GM12801 (cell line): ENCODE data around the gene C6orf62.

ENCODE experiments used
- TF ChIP-seq, protein P1 (sequence below): IDR thresholded peaks from one replicate; pipeline ENCODE4 v1.5.1; 2011; ENCODE audit warnings: control low read depth; ENCODE audit not compliant: insufficient read length; ENCODE audit errors: extremely low read depth

The C6orf62 gene

GRCh38 chr6:24708612-24709011, 10.3 kb downstream of the C6orf62 start:
- TF ChIP-seq, protein P1, sequence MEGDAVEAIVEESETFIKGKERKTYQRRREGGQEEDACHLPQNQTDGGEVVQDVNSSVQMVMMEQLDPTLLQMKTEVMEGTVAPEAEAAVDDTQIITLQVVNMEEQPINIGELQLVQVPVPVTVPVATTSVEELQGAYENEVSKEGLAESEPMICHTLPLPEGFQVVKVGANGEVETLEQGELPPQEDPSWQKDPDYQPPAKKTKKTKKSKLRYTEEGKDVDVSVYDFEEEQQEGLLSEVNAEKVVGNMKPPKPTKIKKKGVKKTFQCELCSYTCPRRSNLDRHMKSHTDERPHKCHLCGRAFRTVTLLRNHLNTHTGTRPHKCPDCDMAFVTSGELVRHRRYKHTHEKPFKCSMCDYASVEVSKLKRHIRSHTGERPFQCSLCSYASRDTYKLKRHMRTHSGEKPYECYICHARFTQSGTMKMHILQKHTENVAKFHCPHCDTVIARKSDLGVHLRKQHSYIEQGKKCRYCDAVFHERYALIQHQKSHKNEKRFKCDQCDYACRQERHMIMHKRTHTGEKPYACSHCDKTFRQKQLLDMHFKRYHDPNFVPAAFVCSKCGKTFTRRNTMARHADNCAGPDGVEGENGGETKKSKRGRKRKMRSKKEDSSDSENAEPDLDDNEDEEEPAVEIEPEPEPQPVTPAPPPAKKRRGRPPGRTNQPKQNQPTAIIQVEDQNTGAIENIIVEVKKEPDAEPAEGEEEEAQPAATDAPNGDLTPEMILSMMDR, result no peak

DNA sequence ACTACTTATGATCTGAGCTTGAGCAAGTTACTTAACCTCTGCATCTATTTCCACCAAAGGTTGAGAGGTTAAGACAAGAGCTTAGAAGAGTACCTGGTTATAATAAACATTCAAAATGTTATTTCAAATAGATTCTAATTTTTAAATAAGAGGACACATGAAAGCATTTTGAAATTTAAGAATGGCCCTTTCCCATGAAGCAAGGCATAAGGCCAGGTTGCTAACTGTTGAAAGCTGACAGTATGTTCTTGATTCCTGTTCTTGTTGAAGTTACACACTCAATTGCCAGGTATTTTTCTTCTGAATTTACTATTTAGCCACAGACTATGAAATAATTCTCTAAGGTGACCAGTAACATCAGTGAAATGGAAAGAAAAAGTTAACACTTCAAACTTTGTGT, 14.5 kb downstream of the C6orf62 start:
- TF ChIP-seq, protein P1, result no peak

DNA sequence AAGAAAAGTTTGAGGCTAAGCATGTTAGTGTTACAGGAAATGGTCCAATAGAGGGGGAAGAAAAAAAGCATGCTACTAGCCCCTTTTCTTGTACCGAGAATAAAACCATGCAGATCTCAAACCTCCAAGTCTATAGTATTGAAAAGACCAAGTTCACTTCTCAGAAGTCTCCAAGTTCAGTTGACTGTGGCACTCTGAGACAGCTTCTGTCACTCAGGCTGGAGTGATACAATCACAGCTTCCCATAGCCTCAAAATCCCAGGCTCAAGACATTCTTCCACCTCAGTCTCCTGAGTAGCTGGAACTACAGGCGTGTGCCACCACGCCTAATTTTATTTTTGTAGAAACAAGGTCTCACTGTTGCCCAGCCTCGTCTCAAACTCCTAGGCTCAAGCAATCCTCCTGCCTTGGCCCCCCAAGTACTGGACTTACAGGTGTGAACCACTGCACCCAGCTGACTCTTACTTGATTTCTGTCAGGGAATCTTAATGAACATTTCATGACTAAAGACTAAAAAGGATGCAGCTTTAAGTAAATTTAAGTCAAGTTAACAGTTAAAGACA, 16.2 kb downstream of the C6orf62 start:
- TF ChIP-seq, protein P1, result no peak

DNA sequence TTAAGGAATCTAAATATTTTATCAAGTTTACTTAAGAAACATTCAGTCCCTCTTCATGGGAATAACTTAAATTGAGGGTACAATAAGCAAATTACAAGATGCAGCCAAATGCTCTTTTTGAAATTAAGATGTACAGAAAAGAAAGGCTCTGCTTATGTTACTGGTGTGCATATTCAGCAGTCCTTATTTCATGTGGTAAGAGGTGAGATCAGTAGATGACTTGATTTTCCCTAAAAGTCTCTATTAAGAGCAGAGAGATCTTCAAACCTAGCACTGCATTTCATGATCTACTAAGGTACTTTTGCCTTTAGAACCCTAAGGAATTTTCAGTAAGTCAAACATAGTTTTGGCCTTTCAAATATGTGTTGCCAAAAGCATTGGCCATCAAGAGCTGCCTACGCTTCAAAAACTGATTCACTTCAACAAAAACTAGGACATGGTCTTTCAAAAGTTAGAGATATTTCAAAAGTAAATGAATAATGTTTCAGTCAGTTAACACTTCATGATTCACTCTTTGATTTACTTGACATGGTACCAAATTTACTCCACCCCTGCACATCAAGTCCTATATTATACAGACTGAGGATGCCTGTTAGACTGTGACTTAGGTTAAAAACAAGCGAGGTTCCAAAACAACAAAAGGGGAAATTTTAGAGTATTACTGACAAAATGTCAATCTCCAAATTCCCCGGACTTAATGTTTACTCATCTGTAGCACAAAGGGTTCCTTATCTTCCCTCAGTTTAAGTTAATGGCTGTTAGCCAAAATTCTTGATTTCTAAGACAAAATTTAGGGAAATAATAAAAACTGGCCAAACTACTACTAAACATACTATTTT, 19.2 kb downstream of the C6orf62 start:
- TF ChIP-seq, protein P1, result no peak

DNA sequence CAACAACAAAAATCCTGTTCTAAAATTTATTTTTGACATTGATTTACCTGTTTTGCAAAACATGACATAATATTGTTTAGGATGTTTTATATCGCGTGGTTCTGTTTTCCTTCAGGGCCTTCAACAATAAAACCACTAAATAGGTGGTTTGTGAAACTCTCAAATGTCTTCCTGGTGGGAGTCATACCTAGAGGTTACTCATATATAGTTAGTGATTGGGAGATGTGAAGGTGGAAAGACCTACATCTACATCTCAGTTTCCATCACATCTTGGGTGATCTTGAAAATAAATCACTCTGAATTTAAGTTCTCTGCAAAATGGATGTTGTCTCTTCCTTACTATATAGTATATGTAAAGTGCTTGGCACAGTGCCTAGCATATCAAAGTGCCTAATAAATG, 22.9 kb downstream of the C6orf62 start:
- TF ChIP-seq, protein P1, result no peak

GRCh38 chr6:24694198-24694597, 24.8 kb downstream of the C6orf62 start:
- TF ChIP-seq, protein P1, result no peak

GRCh38 chr6:24692848-24693592, 25.9 kb downstream of the C6orf62 start:
- TF ChIP-seq, protein P1, result no peak
